GM23248 (cell line): Measurements from ENCODE around the gene CUX1. TPM values are rescaled to one million over a fixed set of nuclear protein-coding genes. Genes with fewer than 3 reads are reported as not detected.
"Not testable (repeated sequence)": the region's sequence is repeated elsewhere in the genome, so short reads cannot be mapped to it uniquely, and the experiment has no call there.

Experiments
- DNase-seq: peaks from one replicate; pipeline ENCODE4 v3.0.0-alpha.2; 2015
- H2AFZ ChIP-seq: fragments of 200-600 bp; sonication (generic); 2 replicates; pipeline ENCODE4 v1.6.1; 2016; ENCODE audit warnings: antibody characterized with exemption
- H3F3A ChIP-seq: fragments of 200-600 bp; sonication (generic); 2 replicates; pipeline ENCODE4 v1.6.1; 2016; ENCODE audit warnings: mild to moderate bottlenecking, antibody characterized with exemption, mixed run types; ENCODE audit not compliant: insufficient read depth
- H3K27ac ChIP-seq: fragments of 200-600 bp; sonication (generic); 2 replicates; pipeline ENCODE4 v1.5.1; 2016; ENCODE audit warnings: mild to moderate bottlenecking
- H3K27me3 ChIP-seq: fragments of 200-600 bp; sonication (generic); replicated peaks from 2 replicates; pipeline ENCODE4 v1.6.1; 2016; ENCODE audit warnings: mild to moderate bottlenecking; ENCODE audit not compliant: insufficient read depth
- H3K36me3 ChIP-seq: fragments of 200-600 bp; sonication (generic); 2 replicates; pipeline ENCODE4 v1.6.1; 2016; ENCODE audit warnings: low read depth, mild to moderate bottlenecking
- H3K4me1 ChIP-seq: fragments of 200-600 bp; sonication (generic); 2 replicates; pipeline ENCODE4 v1.6.1; 2016; ENCODE audit warnings: mild to moderate bottlenecking; ENCODE audit not compliant: insufficient read depth
- H3K4me2 ChIP-seq: fragments of 200-600 bp; sonication (generic); one replicate; pipeline ENCODE4 v1.6.1; 2016; ENCODE audit warnings: mild to moderate bottlenecking; ENCODE audit not compliant: unreplicated experiment
- H3K4me3 ChIP-seq: fragments of 200-600 bp; sonication (generic); 2 replicates; pipeline ENCODE4 v1.5.1; 2016; ENCODE audit warnings: mild to moderate bottlenecking
- H3K79me2 ChIP-seq: fragments of 200-600 bp; sonication (generic); 2 replicates; pipeline ENCODE4 v1.6.1; 2016; ENCODE audit warnings: mild to moderate bottlenecking; ENCODE audit not compliant: insufficient read depth
- H3K9ac ChIP-seq: fragments of 200-600 bp; sonication (generic); 2 replicates; pipeline ENCODE4 v1.6.1; 2016; ENCODE audit warnings: mild to moderate bottlenecking
- H3K9me2 ChIP-seq: fragments of 200-600 bp; sonication (generic); 2 replicates; pipeline ENCODE4 v1.6.1; 2016; ENCODE audit warnings: mixed run types, mild to moderate bottlenecking, moderate library complexity; ENCODE audit not compliant: insufficient read depth
- H3K9me3 ChIP-seq: fragments of 200-600 bp; sonication (generic); one replicate; pipeline ENCODE4 v1.6.1; 2017; ENCODE audit warnings: low read depth
- H4K20me1 ChIP-seq: fragments of 200-600 bp; sonication (generic); 2 replicates; pipeline ENCODE4 v1.6.0; 2016; ENCODE audit not compliant: insufficient read depth
- EZH2 ChIP-seq: fragments of 200-600 bp; sonication (generic); IDR thresholded peaks from 2 replicates; pipeline ENCODE4 v1.6.1; 2018; ENCODE audit warnings: antibody characterized with exemption, mild to moderate bottlenecking; ENCODE audit not compliant: insufficient read depth, poor library complexity, severe bottlenecking
- EZH2phosphoT487 ChIP-seq: fragments of 200-600 bp; sonication (generic); IDR thresholded peaks from 2 replicates; pipeline ENCODE4 v1.6.1; 2018; ENCODE audit warnings: antibody characterized with exemption, moderate library complexity, mild to moderate bottlenecking, low read depth; ENCODE audit not compliant: insufficient read depth
- WGBS, 2 experiments: methylation state at CpG; one replicate each; pipeline ENCODE4 v1.1.6; 2015 to 2017; ENCODE audit warnings: low lambda C conversion rate in 2 of 2, low coverage in 1 of 2; ENCODE audit errors: missing lambda C conversion rate in 2 of 2; 5-methylcytosine and 5-hydroxymethylcytosine counted together
- in situ Hi-C: fragments of 300-500 bp; cut with MboI; formaldehyde crosslinking; loops from 2 replicates; pipeline ENCODE4 v1.15.0; 2020
- polyA plus RNA-seq: library from polyadenylated mRNA; unstranded; fragments of >200 nt; fragmentation: Nextera tagmentation; extraction: Ambion mirVana; gene quantifications from 2 replicates; pipeline ENCODE4 v1.2.1, GENCODE V29; 2016
- total RNA-seq: library from RNA; depleted of rRNA; stranded (reverse); fragments of >200 nt; shearing (Covaris generic); gene quantifications from 2 replicates; pipeline ENCODE4 v1.2.3, GENCODE V29; 2014

The CUX1 gene
- total and polyA plus RNA-seq, 2 experiments from 2014 or later: 30.2 to 34.9 TPM

GRCh38 chr7:101787864-101788263 is 29.6 kb upstream of the CUX1 start:
- no peaks in the 10 kb centered on the region for H3K36me3 ChIP-seq
- no peaks in the 10 kb centered on the region for H3K9me2 ChIP-seq
- H3F3A ChIP-seq: 0 out of 2 replicates have a peak, but pooled peaks cover 7% of the 10 kb centered on the region
- H3K9ac ChIP-seq: no peak overlapping the region
- WGBS, 2 experiments: 68 to 80% methylated on average over 1 of the region's 1 CpG
- no peaks in the 10 kb centered on the region for H3K9me3 ChIP-seq
- TF ChIP-seq EZH2phosphoT487 (no peak), EZH2 (no peak)
- H4K20me1 ChIP-seq: no peaks in the 10 kb centered on the region
- no peak for DNase-seq
- no peaks in the 10 kb centered on the region for H3K79me2 ChIP-seq
- H3K4me1 ChIP-seq: peaks cover 12% of the 10 kb centered on the region
- peaks cover 36% of the 10 kb centered on the region for H3K27me3 ChIP-seq
- no peak overlapping the region for H3K4me2 ChIP-seq
- no peak overlapping the region for H3K27ac ChIP-seq
- H3K4me3 ChIP-seq: no peak overlapping the region
- no peak overlapping the region for H2AFZ ChIP-seq
- in situ Hi-C loops: no loop called here

- no peaks in the 10 kb centered on the region for H4K20me1 ChIP-seq
- no peaks in the 10 kb centered on the region for H3K9me2 ChIP-seq
- no peaks in the 10 kb centered on the region for H3K9me3 ChIP-seq
- peaks cover 29% of the 10 kb centered on the region for H3K27me3 ChIP-seq
- H2AFZ ChIP-seq: no peak overlapping the region
- H3K36me3 ChIP-seq: no peaks in the 10 kb centered on the region
- in situ Hi-C loops: no loop called here
- WGBS, 2 experiments: 24 to 29% methylated on average over 1 of the region's 1 CpG
- no peak for DNase-seq
- H3K4me2 ChIP-seq: no peak overlapping the region
- no peaks in the 10 kb centered on the region for H3K79me2 ChIP-seq
- H3K4me3 ChIP-seq: no peak overlapping the region
- H3K4me1 ChIP-seq: peaks cover 12% of the 10 kb centered on the region
- no peak overlapping the region for H3K27ac ChIP-seq
- no peak overlapping the region for H3K9ac ChIP-seq
- 0 out of 2 replicates have a peak, but pooled peaks cover 7% of the 10 kb centered on the region for H3F3A ChIP-seq
- TF ChIP-seq EZH2 (no peak), EZH2phosphoT487 (no peak)
These were observed 28.9 kb upstream of the CUX1 start for GRCh38 chr7:101788517-101788916.

DNA sequence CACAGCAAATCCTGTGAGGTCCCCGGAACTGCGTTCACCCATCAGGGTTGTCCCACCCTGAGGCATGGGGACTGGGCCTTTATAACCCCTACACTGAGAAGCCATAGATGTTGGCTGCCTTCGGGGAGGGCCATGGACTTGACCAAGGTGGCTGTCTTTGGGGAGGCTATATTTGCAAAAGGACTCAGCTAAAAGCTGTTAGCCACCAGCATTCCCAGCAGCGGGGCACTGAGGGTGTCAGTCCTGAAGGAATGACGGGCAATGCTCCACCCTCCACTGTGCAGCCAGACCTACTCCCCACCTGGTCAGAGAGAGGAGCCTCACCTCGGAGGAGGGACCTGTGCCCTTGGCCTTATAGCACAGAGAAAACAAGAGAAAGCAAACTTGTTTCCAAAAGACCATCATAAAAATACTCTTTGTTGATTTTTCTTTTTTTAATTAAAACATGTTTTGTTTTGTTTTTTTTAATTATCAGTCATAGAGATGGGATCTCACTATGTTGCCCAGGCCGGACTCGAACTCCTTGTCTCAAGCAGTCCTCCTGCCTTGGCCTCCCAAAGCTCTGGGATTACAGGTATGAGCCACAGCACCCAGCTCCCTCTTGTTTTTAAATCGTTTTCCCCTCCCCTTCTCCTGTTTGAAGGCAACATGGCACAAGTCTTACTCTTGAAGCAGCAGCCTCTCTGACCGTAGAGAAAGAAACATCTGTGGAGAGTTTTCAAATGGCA is 26.7 kb upstream of the CUX1 start:
- 85 to 86% methylated on average over 10 of the region's 10 CpGs for WGBS, 2 experiments
- DNase-seq: no peak
- Histone ChIP-seq H3K4me2 (no peak overlapping the region), H3K9me2 (no peaks in the 10 kb centered on the region), H2AFZ (no peak overlapping the region), H3F3A (0 out of 2 replicates have a peak, but pooled peaks cover 7% of the 10 kb centered on the region), H3K27ac (no peak overlapping the region), H3K9ac (no peak overlapping the region), H3K4me1 (peaks cover 12% of the 10 kb centered on the region), H3K27me3 (peaks cover 20% of the 10 kb centered on the region), H4K20me1 (no peaks in the 10 kb centered on the region), H3K79me2 (no peaks in the 10 kb centered on the region), H3K36me3 (no peaks in the 10 kb centered on the region), H3K9me3 (no peaks in the 10 kb centered on the region), H3K4me3 (no peak overlapping the region)
- TF ChIP-seq EZH2phosphoT487: no peak
- no peak for TF ChIP-seq EZH2
- in situ Hi-C loops: no loop called here

GRCh38 chr7:101792051-101792681 is 25.3 kb upstream of the CUX1 start:
- Histone ChIP-seq H3K4me1 (peaks cover 12% of the 10 kb centered on the region), H3K9me3 (no peaks in the 10 kb centered on the region), H3K79me2 (no peaks in the 10 kb centered on the region), H2AFZ (no peak overlapping the region), H3F3A (0 out of 2 replicates have a peak, but pooled peaks cover 7% of the 10 kb centered on the region), H3K9me2 (no peaks in the 10 kb centered on the region), H3K9ac (no peak overlapping the region), H3K27me3 (peaks cover 13% of the 10 kb centered on the region), H3K4me2 (peak overlapping the region; percentile 52), H3K27ac (no peak overlapping the region), H3K4me3 (no peak overlapping the region), H4K20me1 (no peaks in the 10 kb centered on the region), H3K36me3 (no peaks in the 10 kb centered on the region)
- peak; percentile 86 for DNase-seq
- in situ Hi-C loops: no loop called here
- 31 to 37% methylated on average over 8 to 9 of the region's 9 CpGs for WGBS, 2 experiments
- TF ChIP-seq EZH2phosphoT487 (0 out of 2 replicates have a peak, but pooled peaks have one; percentile 63), EZH2 (no peak)

GRCh38 chr7:101792682-101793071 is 24.7 kb upstream of the CUX1 start:
- H2AFZ ChIP-seq, DNase-seq, H3K36me3 ChIP-seq, H3K79me2 ChIP-seq, H3K9me2 ChIP-seq, H3K9me3 ChIP-seq, H3K9ac ChIP-seq, H3K27ac ChIP-seq, H3K4me3 ChIP-seq, H3K4me2 ChIP-seq, H3F3A ChIP-seq, H4K20me1 ChIP-seq, in situ Hi-C loops: not testable (repeated sequence)
- WGBS, 2 experiments: 94 to 98% methylated on average over 4 of the region's 4 CpGs
- Histone ChIP-seq H3K27me3 (peaks cover 13% of the 10 kb centered on the region), H3K4me1 (peaks cover 12% of the 10 kb centered on the region)
